HG02943 (cell line): ENCODE measurements around the gene SMAGP.
A peak's percentile ranks its signal among the peaks of the same experiment; 100 is the strongest.
"Not testable (repeated sequence)": the region's sequence is repeated elsewhere in the genome, so short reads cannot be mapped to it uniquely, and the experiment has no call there.

Experiments
- ATAC-seq: cut with Tn5 transposase; IDR thresholded peaks from one replicate; pipeline ENCODE4 v1.9.1; 2021; ENCODE audit warnings: mild to moderate bottlenecking, low read depth, moderate library complexity; ENCODE audit not compliant: unreplicated experiment

The SMAGP gene

GRCh38 chr12:51229116-51229809, 41.0 kb downstream of the SMAGP start:
- no peak for ATAC-seq

- ATAC-seq = no peak
Measured at GRCh38 chr12:51227962-51228361, 42.3 kb downstream of the SMAGP start.

- ATAC-seq = not testable (repeated sequence)
Measured at GRCh38 chr12:51227112-51227511, 43.1 kb downstream of the SMAGP start.

- no peak for ATAC-seq
Measured at GRCh38 chr12:51225771-51226170, 44.4 kb downstream of the SMAGP start.

GRCh38 chr12:51225234-51225633, 45.0 kb downstream of the SMAGP start:
- ATAC-seq = no peak

- no peak for ATAC-seq
Measured at GRCh38 chr12:51224625-51225024, 45.6 kb downstream of the SMAGP start.

GRCh38 chr12:51222461-51222860, 47.8 kb downstream of the SMAGP start:
- ATAC-seq = no peak

- not testable (repeated sequence) for ATAC-seq
Measured at GRCh38 chr12:51219857-51220256, 50.4 kb downstream of the SMAGP start.

- no peak for ATAC-seq
Measured at GRCh38 chr12:51219322-51219721, 50.9 kb downstream of the SMAGP start.

- ATAC-seq = no peak
Measured at GRCh38 chr12:51218607-51219161, 51.5 kb downstream of the SMAGP start.

GRCh38 chr12:51217968-51218606, 52.1 kb downstream of the SMAGP start, which contains the start of gene POU6F1:
Gene POU6F1 (minus strand): TSS chr12:51218062. CDS start chr12:51206836, 11,226 bp downstream.
- peak; percentile 57 for ATAC-seq

GRCh38 chr12:51217133-51217967, 52.9 kb downstream of the SMAGP start:
- peak; percentile 43 for ATAC-seq

- no peak for ATAC-seq
Measured at GRCh38 chr12:51216642-51217041, 53.6 kb downstream of the SMAGP start.

GRCh38 chr12:51214895-51215294, 55.3 kb downstream of the SMAGP start:
- ATAC-seq = no peak

GRCh38 chr12:51210690-51211395, 59.4 kb downstream of the SMAGP start:
- ATAC-seq = no peak

GRCh38 chr12:51209259-51209658, 61.0 kb downstream of the SMAGP start:
- no peak for ATAC-seq

- no peak for ATAC-seq
Measured at GRCh38 chr12:51208016-51208660, 62.1 kb downstream of the SMAGP start.

- no peak for ATAC-seq
Measured at GRCh38 chr12:51205350-51205749, 64.9 kb downstream of the SMAGP start.

GRCh38 chr12:51202718-51203117, 67.5 kb downstream of the SMAGP start:
- ATAC-seq = no peak

- no peak for ATAC-seq
Measured at GRCh38 chr12:51200806-51201205, 69.4 kb downstream of the SMAGP start.
